HG03520 (cell line): ENCODE data around the gene XRN2.

Experiments
- ATAC-seq: cut with Tn5 transposase; IDR thresholded peaks from one replicate; pipeline ENCODE4 v1.9.1; 2021; ENCODE audit warnings: mild to moderate bottlenecking, moderate library complexity; ENCODE audit not compliant: unreplicated experiment

XRN2 gene

GRCh38 chr20:21291026-21291425, 12.1 kb upstream of the XRN2 start:
- no peak for ATAC-seq

GRCh38 chr20:21294755-21295154, 8.4 kb upstream of the XRN2 start:
- ATAC-seq: no peak

- no peak for ATAC-seq
Measured at GRCh38 chr20:21301940-21302663, 1.0 kb upstream of the XRN2 start.

- ATAC-seq: no peak
Measured at GRCh38 chr20:21302664-21303060, 469 bp upstream of the XRN2 start.

GRCh38 chr20:21303872-21304586, 898 bp downstream of the XRN2 start:
- no peak for ATAC-seq

- ATAC-seq: no peak
Measured at GRCh38 chr20:21308340-21308739, 5.2 kb downstream of the XRN2 start.

GRCh38 chr20:21309678-21310467, 6.7 kb downstream of the XRN2 start:
- ATAC-seq: no peak

GRCh38 chr20:21312813-21313474, 9.8 kb downstream of the XRN2 start:
- ATAC-seq: no peak

GRCh38 chr20:21315138-21315537, 12.0 kb downstream of the XRN2 start:
- no peak for ATAC-seq

- no peak for ATAC-seq
Measured at GRCh38 chr20:21322083-21322710, 19.1 kb downstream of the XRN2 start.

- ATAC-seq: no peak
Measured at GRCh38 chr20:21322921-21323331, 19.8 kb downstream of the XRN2 start.

- ATAC-seq: no peak
Measured at GRCh38 chr20:21323640-21324039, 20.5 kb downstream of the XRN2 start.

GRCh38 chr20:21324126-21324525, 21.0 kb downstream of the XRN2 start:
- no peak for ATAC-seq

GRCh38 chr20:21325296-21325695, 22.2 kb downstream of the XRN2 start:
- no peak for ATAC-seq

- no peak for ATAC-seq
Measured at GRCh38 chr20:21326700-21327099, 23.6 kb downstream of the XRN2 start.

GRCh38 chr20:21336455-21337151, 33.5 kb downstream of the XRN2 start:
- ATAC-seq: no peak

GRCh38 chr20:21338291-21338690, 35.2 kb downstream of the XRN2 start:
- no peak for ATAC-seq

GRCh38 chr20:21339499-21339898, 36.4 kb downstream of the XRN2 start:
- ATAC-seq: no peak

GRCh38 chr20:21340991-21341697, 38.0 kb downstream of the XRN2 start:
- no peak for ATAC-seq
